Liver (tissue), 9 donors: Measurements from ENCODE around the gene ZNF544. TPM values are rescaled to one million over a fixed set of nuclear protein-coding genes. Genes with fewer than 3 reads are reported as not detected.
A peak's percentile ranks its signal among the peaks of the same experiment; 100 is the strongest.

Experiments used
- DNase-seq: peaks from one replicate; pipeline ENCODE4 v3.0.0-alpha.2; 2017; ENCODE audit warnings: low spot score
- H3K27ac ChIP-seq, 2 donors: one replicate each; pipeline ENCODE4 v1.7.0; 2013; ENCODE audit warnings: inconsistent platforms in 2 of 2, low read length in 2 of 2, control low read depth in 1 of 2, low read depth in 1 of 2, mild to moderate bottlenecking in 1 of 2
- H3K27me3 ChIP-seq, 4 donors: one replicate each; pipeline versions ENCODE4 v1.6.1 to v1.7.0; 2013; ENCODE audit warnings: low read length in 3 of 4, inconsistent platforms in 1 of 4, mild to moderate bottlenecking in 1 of 4, moderate library complexity in 1 of 4; ENCODE audit not compliant: control insufficient read depth in 4 of 4, insufficient read depth in 4 of 4
- H3K36me3 ChIP-seq, 4 donors: one replicate each; pipeline versions ENCODE4 v1.6.1 to v1.7.0; 2013; ENCODE audit warnings: low read length in 3 of 4, mild to moderate bottlenecking in 3 of 4, low read depth in 1 of 4, moderate library complexity in 1 of 4; ENCODE audit not compliant: control insufficient read depth in 4 of 4, insufficient read depth in 3 of 4
- H3K4me1 ChIP-seq, 4 donors: one replicate each; pipeline versions ENCODE4 v1.6.1 to v1.7.0; 2013; ENCODE audit warnings: low read length in 3 of 4, mild to moderate bottlenecking in 3 of 4, moderate library complexity in 1 of 4; ENCODE audit not compliant: control insufficient read depth in 4 of 4, insufficient read depth in 4 of 4
- H3K4me3 ChIP-seq, 3 donors: one replicate each; pipeline versions ENCODE4 v1.6.1 to v1.7.0; 2013; ENCODE audit warnings: low read length in 3 of 3, control low read depth in 1 of 3, low read depth in 1 of 3, mild to moderate bottlenecking in 1 of 3
- H3K9ac ChIP-seq, 2 donors: one replicate each; pipeline ENCODE4 v1.7.0; 2013; ENCODE audit warnings: low read length in 2 of 2, mild to moderate bottlenecking in 2 of 2, moderate library complexity in 2 of 2, control low read depth in 1 of 2, low read depth in 1 of 2
- H3K9me3 ChIP-seq, 4 donors: one replicate each; pipeline versions ENCODE4 v1.6.1 to v1.7.0; 2013; ENCODE audit warnings: low read length in 3 of 4; ENCODE audit not compliant: control insufficient read depth in 4 of 4
- CTCF ChIP-seq: fragments of 150-350 bp; IDR thresholded peaks from 2 replicates; pipeline ENCODE4 v1.5.1; 2017; ENCODE audit warnings: improper control_type of control experiment, low read depth, low read length; ENCODE audit not compliant: missing input control
- FOXA1 ChIP-seq: IDR thresholded peaks from 2 replicates; pipeline ENCODE4 v1.6.1; 2016; ENCODE audit warnings: antibody characterized with exemption
- FOXA2 ChIP-seq: IDR thresholded peaks from 2 replicates; pipeline ENCODE4 v1.6.1; 2016; ENCODE audit warnings: antibody characterized with exemption
- GABPA ChIP-seq, 2 donors: IDR thresholded peaks in 1 of 2; conservative IDR thresholded peaks in 1 of 2; 2 replicates each; pipeline ENCODE4 v1.6.1; 2016; ENCODE audit warnings: antibody characterized with exemption in 2 of 2, mild to moderate bottlenecking in 1 of 2, moderate library complexity in 1 of 2
- HNF4A ChIP-seq, 2 donors: conservative IDR thresholded peaks; 2 replicates each; pipeline ENCODE4 v1.6.1; 2016; ENCODE audit warnings: antibody characterized with exemption in 2 of 2, mild to moderate bottlenecking in 2 of 2
- HNF4G ChIP-seq: IDR thresholded peaks from 2 replicates; pipeline ENCODE4 v1.6.1; 2016; ENCODE audit warnings: antibody characterized with exemption
- JUND ChIP-seq, 2 donors: IDR thresholded peaks; 2 replicates each; pipeline ENCODE4 v1.6.1; 2016; ENCODE audit warnings: antibody characterized with exemption in 2 of 2
- NR2F2 ChIP-seq: IDR thresholded peaks from 2 replicates; pipeline ENCODE4 v1.6.1; 2016; ENCODE audit warnings: antibody characterized with exemption
- RAD21 ChIP-seq, 2 donors: IDR thresholded peaks; 2 replicates each; pipeline ENCODE4 v1.6.1; 2016; ENCODE audit warnings: antibody characterized with exemption in 2 of 2, mild to moderate bottlenecking in 2 of 2
- REST ChIP-seq: IDR thresholded peaks from 2 replicates; pipeline ENCODE4 v1.6.1; 2016; ENCODE audit warnings: antibody characterized with exemption, mild to moderate bottlenecking
- RXRA ChIP-seq, 2 donors: IDR thresholded peaks; 2 replicates each; pipeline ENCODE4 v1.6.1; 2017 to 2018; ENCODE audit warnings: antibody characterized with exemption in 2 of 2, mild to moderate bottlenecking in 1 of 2
- SP1 ChIP-seq: IDR thresholded peaks from 2 replicates; pipeline ENCODE4 v1.6.1; 2018; ENCODE audit warnings: antibody characterized with exemption, mild to moderate bottlenecking
- YY1 ChIP-seq: IDR thresholded peaks from 2 replicates; pipeline ENCODE4 v1.6.1; 2016; ENCODE audit warnings: antibody characterized with exemption, mild to moderate bottlenecking
- ZBTB33 ChIP-seq: IDR thresholded peaks from 2 replicates; pipeline ENCODE4 v1.6.1; 2016; ENCODE audit warnings: antibody characterized with exemption
- WGBS: extraction: QIAGEN DNeasy Blood & Tissue Kit; methylation state at CpG from one replicate; pipeline ENCODE4 v1.1.7; 2013; 5-methylcytosine and 5-hydroxymethylcytosine counted together
- polyA plus RNA-seq, 2 donors: library from polyadenylated mRNA; stranded (reverse) in 1 of 2; unstranded in 1 of 2; fragments of 200-250 nt in 1 of 2; fragments of >200 nt in 1 of 2; fragmentation: Nextera tagmentation in 1 of 2; extraction: Ambion mirVana in 1 of 2; gene quantifications; one replicate each; pipeline versions ENCODE4 v1.2.1 to v1.2.3, GENCODE V29; 2013 to 2015
- total RNA-seq, 2 donors: library from RNA; depleted of rRNA; stranded (reverse); fragments of >200 nt; gene quantifications; one replicate each; pipeline ENCODE4 v1.2.3, GENCODE V29; 2014
- TF ChIP-seq, protein P1 (sequence below): IDR thresholded peaks from 2 replicates; pipeline ENCODE4 v1.6.1; 2016; ENCODE audit warnings: antibody characterized with exemption
- TF ChIP-seq, protein P2 (sequence below): IDR thresholded peaks from 2 replicates; pipeline ENCODE4 v1.6.1; 2016; ENCODE audit warnings: antibody characterized with exemption
- donor health status: healthy.
- donor health status: healthy.
- donor health status: healthy.
- donor health status: healthy.
- donor health status: healthy.

The ZNF544 gene
- total and polyA plus RNA-seq, 4 donors: 2.5 to 25.2 (median 11.3) TPM

GRCh38 chr19:58294743-58295374 is 66.1 kb downstream of the ZNF544 start:
- no peaks in the 10 kb centered on the region for H3K27me3 ChIP-seq
- H3K4me1 ChIP-seq: no peaks in the 10 kb centered on the region
- 98% methylated on average over 22 of the region's 22 CpGs for WGBS
- H3K4me3 ChIP-seq: peak overlapping the region in 2 of 3 donors; percentile 38 to 55
- no peak overlapping the region for H3K9ac ChIP-seq
- no peak for DNase-seq
- H3K36me3 ChIP-seq: peaks cover 10 to 55% (median 36%) of the 10 kb centered on the region in 4 donors
- TF ChIP-seq, protein P1, sequence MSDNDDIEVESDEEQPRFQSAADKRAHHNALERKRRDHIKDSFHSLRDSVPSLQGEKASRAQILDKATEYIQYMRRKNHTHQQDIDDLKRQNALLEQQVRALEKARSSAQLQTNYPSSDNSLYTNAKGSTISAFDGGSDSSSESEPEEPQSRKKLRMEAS: no peak
- H3K9me3 ChIP-seq: peaks cover 41 to 64% (median 47%) of the 10 kb centered on the region in 4 donors
- H3K27ac ChIP-seq: no peak overlapping the region

GRCh38 chr19:58296104-58296503 is 67.4 kb downstream of the ZNF544 start:
- TF ChIP-seq, protein P1: no peak
- TF ChIP-seq GABPA (IDR thresholded peaks at IDR 0.05 in 1 of 2, conservative IDR thresholded peaks at IDR 0.05 in 1 of 2): no peak
- no peak for TF ChIP-seq CTCF
- TF ChIP-seq NR2F2: no peak
- no peak for TF ChIP-seq HNF4G
- TF ChIP-seq FOXA1: no peak
- TF ChIP-seq FOXA2: no peak
- TF ChIP-seq, protein P2, sequence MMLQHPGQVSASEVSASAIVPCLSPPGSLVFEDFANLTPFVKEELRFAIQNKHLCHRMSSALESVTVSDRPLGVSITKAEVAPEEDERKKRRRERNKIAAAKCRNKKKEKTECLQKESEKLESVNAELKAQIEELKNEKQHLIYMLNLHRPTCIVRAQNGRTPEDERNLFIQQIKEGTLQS: no peak
- no peak for TF ChIP-seq SP1
- no peak for TF ChIP-seq JUND (IDR thresholded peaks at IDR 0.05)
- TF ChIP-seq RAD21 (IDR thresholded peaks at IDR 0.05): no peak
- no peak for TF ChIP-seq ZBTB33
- no peak for TF ChIP-seq YY1
- Histone ChIP-seq H3K36me3 (peaks cover 9 to 56% (median 35%) of the 10 kb centered on the region in 4 donors), H3K27me3 (no peaks in the 10 kb centered on the region), H3K27ac (no peak overlapping the region), H3K4me3 (peak overlapping the region in 1 of 3 donors; percentile 55), H3K4me1 (no peaks in the 10 kb centered on the region), H3K9me3 (peaks cover 36 to 69% (median 51%) of the 10 kb centered on the region in 4 donors), H3K9ac (no peak overlapping the region)
- no peak for DNase-seq
- 95% methylated on average over 7 of the region's 7 CpGs for WGBS

DNA sequence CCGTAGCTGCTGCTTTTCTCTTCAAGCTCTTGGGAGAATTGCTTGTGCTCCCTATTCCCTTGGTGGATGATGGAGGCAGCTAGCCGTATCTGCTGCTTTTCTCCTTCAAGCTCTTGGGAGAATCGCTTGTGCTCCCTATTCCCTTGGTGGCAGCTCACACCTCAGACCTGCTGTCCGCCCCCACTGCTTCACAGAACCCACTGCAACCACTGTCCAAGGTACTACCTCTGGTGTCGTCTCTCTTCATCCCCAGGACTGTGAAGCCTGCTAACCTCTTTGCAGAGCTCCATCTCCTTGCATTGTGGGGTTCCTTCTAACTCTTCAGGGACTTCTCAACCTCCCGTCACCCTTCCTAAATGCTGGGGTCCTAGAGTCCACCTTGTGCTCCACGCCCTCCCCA is 71.9 kb downstream of the ZNF544 start:
- H3K9ac ChIP-seq: no peak overlapping the region
- peaks cover under 1 to 17% (median 5%) of the 10 kb centered on the region in 4 donors for H3K36me3 ChIP-seq
- H3K4me3 ChIP-seq: peak overlapping the region in 1 of 3 donors; percentile 15
- H3K27me3 ChIP-seq: no peaks in the 10 kb centered on the region
- WGBS: 98% methylated on average over 7 of the region's 7 CpGs
- H3K27ac ChIP-seq: no peak overlapping the region
- H3K4me1 ChIP-seq: peaks cover 0 to 3% (median 1%) of the 10 kb centered on the region in 4 donors
- DNase-seq: no peak
- H3K9me3 ChIP-seq: peaks cover 11 to 30% (median 19%) of the 10 kb centered on the region in 4 donors
- no peak for TF ChIP-seq FOXA1
- no peak for TF ChIP-seq YY1
- TF ChIP-seq SP1: no peak
- TF ChIP-seq JUND (IDR thresholded peaks at IDR 0.05): no peak
- no peak for TF ChIP-seq RAD21 (IDR thresholded peaks at IDR 0.05)
- no peak for TF ChIP-seq RXRA (IDR thresholded peaks at IDR 0.05)
- TF ChIP-seq, protein P2: no peak
- TF ChIP-seq, protein P1: no peak
- TF ChIP-seq FOXA2: no peak
- TF ChIP-seq REST: no peak
- no peak for TF ChIP-seq HNF4A (conservative IDR thresholded peaks at IDR 0.05)
- no peak for TF ChIP-seq NR2F2
